Activated T-helper 17 cell treated with anti-CD3 and anti-CD28 coated beads, Interleukin-2, amount 50 U/mL, for 72 hours (primary cell): ENCODE results near the gene MAN1C1. TPM values are rescaled to one million over a fixed set of nuclear protein-coding genes. Genes with fewer than 3 reads are reported as not detected.
A peak's percentile ranks its signal among the peaks of the same experiment; 100 is the strongest.

ENCODE experiments used
- ATAC-seq: fragments of 150-1000 bp; cut with Tn5 transposase; replicated peaks from 2 replicates; pipeline ENCODE4 v1.10.0; 2021; ENCODE audit warnings: mild to moderate bottlenecking, moderate library complexity
- H3K27ac Mint-ChIP-seq: one replicate; pipeline ENCODE4 v1.8.0; 2022; ENCODE audit warnings: mixed read lengths
- H3K27me3 Mint-ChIP-seq: one replicate; pipeline ENCODE4 v1.8.0; 2022; ENCODE audit warnings: mixed read lengths
- H3K36me3 Mint-ChIP-seq: one replicate; pipeline ENCODE4 v1.8.0; 2022; ENCODE audit warnings: low read depth, mild to moderate bottlenecking, mixed read lengths
- H3K4me1 Mint-ChIP-seq: one replicate; pipeline ENCODE4 v1.8.0; 2022; ENCODE audit warnings: mixed read lengths
- H3K4me3 Mint-ChIP-seq: one replicate; pipeline ENCODE4 v1.8.0; 2022; ENCODE audit warnings: mild to moderate bottlenecking, mixed read lengths
- H3K9me3 Mint-ChIP-seq: one replicate; pipeline ENCODE4 v1.8.0; 2022; ENCODE audit warnings: mixed read lengths
- total RNA-seq, 2 donors: library from RNA; stranded (reverse); gene quantifications; one replicate each; pipeline ENCODE4 v1.2.3, GENCODE V29; 2022

Gene MAN1C1
- total RNA-seq, 2 donors from 2014 or later = 6.2 to 7.7 TPM

GRCh38 chr1:25765136-25765922 lies 148.7 kb downstream of the MAN1C1 start:
- Mint-ChIP-seq H3K36me3 (no peaks in the 10 kb centered on the region), H3K27me3 (no peaks in the 10 kb centered on the region), H3K4me3 (no peak overlapping the region), H3K4me1 (peaks cover 14% of the 10 kb centered on the region), H3K27ac (no peak overlapping the region), H3K9me3 (no peaks in the 10 kb centered on the region)
- ATAC-seq = no peak

GRCh38 chr1:25765923-25766589 lies 149.5 kb downstream of the MAN1C1 start:
- H3K4me1 Mint-ChIP-seq = peaks cover 21% of the 10 kb centered on the region
- no peak for ATAC-seq
- no peak overlapping the region for H3K4me3 Mint-ChIP-seq

GRCh38 chr1:25766721-25767436 lies 150.3 kb downstream of the MAN1C1 start:
- Mint-ChIP-seq H3K27ac (no peak overlapping the region), H3K4me3 (no peak overlapping the region), H3K36me3 (no peaks in the 10 kb centered on the region), H3K9me3 (no peaks in the 10 kb centered on the region), H3K27me3 (no peaks in the 10 kb centered on the region), H3K4me1 (peaks cover 21% of the 10 kb centered on the region)
- ATAC-seq = no peak

More at GRCh38 chr1:25765923-25766589, 149.5 kb downstream of the MAN1C1 start:
- no peaks in the 10 kb centered on the region for H3K27me3 Mint-ChIP-seq
- H3K27ac Mint-ChIP-seq = no peak overlapping the region
- H3K9me3 Mint-ChIP-seq = no peaks in the 10 kb centered on the region
- H3K36me3 Mint-ChIP-seq = no peaks in the 10 kb centered on the region

GRCh38 chr1:25767437-25767770 lies 150.8 kb downstream of the MAN1C1 start:
- H3K27me3 Mint-ChIP-seq = no peaks in the 10 kb centered on the region
- H3K4me1 Mint-ChIP-seq = peaks cover 21% of the 10 kb centered on the region
- H3K36me3 Mint-ChIP-seq = no peaks in the 10 kb centered on the region
- no peak overlapping the region for H3K27ac Mint-ChIP-seq
- no peak overlapping the region for H3K4me3 Mint-ChIP-seq
- ATAC-seq = no peak
- H3K9me3 Mint-ChIP-seq = no peaks in the 10 kb centered on the region

GRCh38 chr1:25768999-25769398 lies 152.4 kb downstream of the MAN1C1 start:
- Mint-ChIP-seq H3K4me3 (no peak overlapping the region), H3K27me3 (no peaks in the 10 kb centered on the region), H3K4me1 (peaks cover 31% of the 10 kb centered on the region), H3K9me3 (no peaks in the 10 kb centered on the region), H3K27ac (peak overlapping the region; percentile 44), H3K36me3 (no peaks in the 10 kb centered on the region)
- ATAC-seq = no peak

GRCh38 chr1:25769625-25770383 lies 153.2 kb downstream of the MAN1C1 start:
- Mint-ChIP-seq H3K4me1 (peaks cover 39% of the 10 kb centered on the region), H3K9me3 (no peaks in the 10 kb centered on the region), H3K36me3 (no peaks in the 10 kb centered on the region), H3K4me3 (no peak overlapping the region), H3K27me3 (no peaks in the 10 kb centered on the region), H3K27ac (peak overlapping the region; percentile 44)
- ATAC-seq = no peak

- Mint-ChIP-seq H3K4me3 (no peak overlapping the region), H3K27me3 (no peaks in the 10 kb centered on the region), H3K27ac (peak overlapping the region; percentile 64), H3K4me1 (peaks cover 47% of the 10 kb centered on the region), H3K36me3 (no peaks in the 10 kb centered on the region), H3K9me3 (no peaks in the 10 kb centered on the region)
- no peak for ATAC-seq
Measured at GRCh38 chr1:25770541-25771220, 154.1 kb downstream of the MAN1C1 start.

- Mint-ChIP-seq H3K27me3 (no peaks in the 10 kb centered on the region), H3K36me3 (no peaks in the 10 kb centered on the region), H3K4me1 (peaks cover 48% of the 10 kb centered on the region), H3K9me3 (no peaks in the 10 kb centered on the region), H3K27ac (peak overlapping the region; percentile 64), H3K4me3 (no peak overlapping the region)
- no peak for ATAC-seq
Measured at GRCh38 chr1:25771221-25772114, 154.9 kb downstream of the MAN1C1 start.

GRCh38 chr1:25772164-25772563 lies 155.6 kb downstream of the MAN1C1 start:
- no peaks in the 10 kb centered on the region for H3K9me3 Mint-ChIP-seq
- H3K4me1 Mint-ChIP-seq = peaks cover 48% of the 10 kb centered on the region
- ATAC-seq = no peak
- no peaks in the 10 kb centered on the region for H3K36me3 Mint-ChIP-seq
- H3K27me3 Mint-ChIP-seq = no peaks in the 10 kb centered on the region
- no peak overlapping the region for H3K4me3 Mint-ChIP-seq
- no peak overlapping the region for H3K27ac Mint-ChIP-seq

- peaks cover 48% of the 10 kb centered on the region for H3K4me1 Mint-ChIP-seq
- no peaks in the 10 kb centered on the region for H3K27me3 Mint-ChIP-seq
- no peak for ATAC-seq
- H3K9me3 Mint-ChIP-seq = no peaks in the 10 kb centered on the region
- H3K4me3 Mint-ChIP-seq = no peak overlapping the region
- peak overlapping the region; percentile 35 for H3K27ac Mint-ChIP-seq
- H3K36me3 Mint-ChIP-seq = no peaks in the 10 kb centered on the region
Measured at GRCh38 chr1:25772692-25773245, 156.2 kb downstream of the MAN1C1 start.

- Mint-ChIP-seq H3K9me3 (no peaks in the 10 kb centered on the region), H3K4me1 (peaks cover 46% of the 10 kb centered on the region), H3K27me3 (no peaks in the 10 kb centered on the region), H3K27ac (peak overlapping the region; percentile 53), H3K4me3 (peak overlapping the region; percentile 72), H3K36me3 (no peaks in the 10 kb centered on the region)
- no peak for ATAC-seq
Measured at GRCh38 chr1:25773441-25774125, 157.0 kb downstream of the MAN1C1 start.

- Mint-ChIP-seq H3K4me1 (peaks cover 38% of the 10 kb centered on the region), H3K27me3 (no peaks in the 10 kb centered on the region), H3K27ac (peak overlapping the region; percentile 53), H3K4me3 (peak overlapping the region; percentile 72), H3K36me3 (no peaks in the 10 kb centered on the region), H3K9me3 (no peaks in the 10 kb centered on the region)
- no peak for ATAC-seq
Measured at GRCh38 chr1:25774206-25774803, 157.7 kb downstream of the MAN1C1 start.
